ENCODE measurements around the gene CEP72.
"Not testable (repeated sequence)": the region's sequence is repeated elsewhere in the genome, so short reads cannot be mapped to it uniquely, and the experiment has no call there.

The CEP72 gene

DNA sequence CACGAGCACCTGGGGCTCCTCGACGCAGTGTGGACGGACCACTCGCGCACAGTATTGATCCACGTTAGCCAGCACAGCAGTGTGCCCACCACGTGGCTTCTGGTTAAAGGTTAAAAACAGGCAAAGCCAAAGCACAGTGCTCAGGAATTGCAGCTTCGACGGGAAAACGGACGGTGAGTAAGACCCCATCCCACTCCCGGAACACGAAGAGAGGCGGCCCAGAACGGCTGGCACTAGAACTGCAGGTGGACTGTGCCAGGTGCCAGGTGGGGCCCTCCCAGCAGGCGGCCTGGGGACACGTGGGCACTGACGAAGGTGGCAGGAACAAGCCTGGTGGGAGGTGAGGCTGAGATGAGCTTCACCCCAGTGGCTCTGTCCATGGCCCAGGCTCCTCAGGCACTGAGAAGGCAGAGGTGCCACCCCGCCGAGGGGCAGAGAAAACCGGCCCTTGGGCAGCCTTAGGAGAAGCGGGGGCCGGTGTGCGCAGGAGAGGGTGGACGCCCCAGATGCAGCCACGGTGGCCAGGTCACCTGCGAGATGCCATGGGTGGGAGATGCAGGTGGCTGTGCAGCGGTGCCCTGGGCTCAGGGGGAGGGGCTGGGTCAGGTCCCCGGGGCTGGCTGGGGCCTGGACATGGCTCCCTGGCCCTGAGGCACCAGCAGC, 76.3 kb downstream of the CEP72 start:
- H3K4me3 ChIP-seq (ENCODE audit: low read length); H3K4me1 ChIP-seq (ENCODE audit: control insufficient read depth, insufficient read depth, low read length); H3K9ac ChIP-seq (ENCODE audit: low read depth, low read length); H3K36me3 ChIP-seq (ENCODE audit: insufficient read depth, low read length); H3K9me3 ChIP-seq (replicated peaks; ENCODE audit: low read length); H3K27me3 ChIP-seq (ENCODE audit: control insufficient read depth, insufficient read depth, low read length); H3K4me2 ChIP-seq (ENCODE audit: low read length): not testable (repeated sequence)

GRCh38 chr5:690293-690692, 78.2 kb downstream of the CEP72 start:
- not testable (repeated sequence) for H3K36me3 ChIP-seq (ENCODE audit: insufficient read depth, low read length); H3K4me3 ChIP-seq (ENCODE audit: low read length); H3K27me3 ChIP-seq (ENCODE audit: control insufficient read depth, insufficient read depth, low read length); H3K9ac ChIP-seq (ENCODE audit: low read depth, low read length); H3K4me1 ChIP-seq (ENCODE audit: control insufficient read depth, insufficient read depth, low read length); H3K9me3 ChIP-seq (replicated peaks; ENCODE audit: low read length); H3K4me2 ChIP-seq (ENCODE audit: low read length)

DNA sequence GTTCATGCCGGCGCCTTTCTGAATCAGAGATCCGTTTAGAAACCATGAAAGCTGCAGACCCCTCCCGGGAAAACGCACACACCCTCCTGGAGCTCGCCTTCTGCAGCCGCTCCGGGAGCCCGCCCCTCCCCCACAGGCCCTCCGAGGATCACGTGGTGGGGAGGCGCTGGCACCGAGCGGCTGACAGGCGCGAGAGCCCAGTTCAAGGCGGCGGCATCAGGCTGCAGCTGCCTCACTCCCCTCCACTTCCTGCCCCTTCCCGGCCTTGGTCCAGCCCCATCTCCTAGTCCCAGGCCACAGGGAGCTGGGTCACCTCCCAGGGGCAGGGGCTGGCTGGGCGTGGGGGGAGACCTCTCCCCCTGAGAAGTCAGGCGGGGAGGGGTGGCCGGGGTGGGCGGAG, 78.9 kb downstream of the CEP72 start:
- H3K9ac ChIP-seq (ENCODE audit: low read depth, low read length); H3K36me3 ChIP-seq (ENCODE audit: insufficient read depth, low read length); H3K4me1 ChIP-seq (ENCODE audit: control insufficient read depth, insufficient read depth, low read length); H3K27me3 ChIP-seq (ENCODE audit: control insufficient read depth, insufficient read depth, low read length); H3K4me2 ChIP-seq (ENCODE audit: low read length); H3K4me3 ChIP-seq (ENCODE audit: low read length); H3K9me3 ChIP-seq (replicated peaks; ENCODE audit: low read length): not testable (repeated sequence)

GRCh38 chr5:691817-692528, 79.8 kb downstream of the CEP72 start:
- no peak overlapping the region for H3K9ac ChIP-seq (ENCODE audit: low read depth, low read length)
- H3K4me2 ChIP-seq (ENCODE audit: low read length), result peak overlapping the region; percentile 58
- no peaks in the 10 kb centered on the region for H3K4me1 ChIP-seq (ENCODE audit: control insufficient read depth, insufficient read depth, low read length)
- peaks cover 4% of the 10 kb centered on the region for H3K27me3 ChIP-seq (ENCODE audit: control insufficient read depth, insufficient read depth, low read length)
- no peaks in the 10 kb centered on the region for H3K36me3 ChIP-seq (ENCODE audit: insufficient read depth, low read length)
- no peaks in the 10 kb centered on the region for H3K9me3 ChIP-seq (replicated peaks; ENCODE audit: low read length)
- H3K4me3 ChIP-seq (ENCODE audit: low read length), result no peak overlapping the region

GRCh38 chr5:692529-693041, 80.4 kb downstream of the CEP72 start:
- H3K4me2 ChIP-seq (ENCODE audit: low read length), result peak overlapping the region; percentile 58
- not testable (repeated sequence) for H3K27me3 ChIP-seq (ENCODE audit: control insufficient read depth, insufficient read depth, low read length); H3K9me3 ChIP-seq (replicated peaks; ENCODE audit: low read length); H3K4me1 ChIP-seq (ENCODE audit: control insufficient read depth, insufficient read depth, low read length); H3K4me3 ChIP-seq (ENCODE audit: low read length); H3K9ac ChIP-seq (ENCODE audit: low read depth, low read length); H3K36me3 ChIP-seq (ENCODE audit: insufficient read depth, low read length)

GRCh38 chr5:693271-694041, 81.3 kb downstream of the CEP72 start, which contains the start of gene TPPP:
Gene TPPP, minus strand, starts transcription at chr5:693352. Its CDS starts 15,292 bp downstream, at chr5:678060.
- peak within 1 kb of the TSS; percentile 67 for H3K4me2 ChIP-seq (ENCODE audit: low read length)
- H3K9ac ChIP-seq (ENCODE audit: low read depth, low read length); H3K36me3 ChIP-seq (ENCODE audit: insufficient read depth, low read length): not testable (repeated sequence)

GRCh38 chr5:694042-694431, 81.9 kb downstream of the CEP72 start:
- H3K4me1 ChIP-seq (ENCODE audit: control insufficient read depth, insufficient read depth, low read length); H3K9me3 ChIP-seq (replicated peaks; ENCODE audit: low read length); H3K36me3 ChIP-seq (ENCODE audit: insufficient read depth, low read length); H3K4me3 ChIP-seq (ENCODE audit: low read length); H3K9ac ChIP-seq (ENCODE audit: low read depth, low read length); H3K4me2 ChIP-seq (ENCODE audit: low read length): not testable (repeated sequence)
- H3K27me3 ChIP-seq (ENCODE audit: control insufficient read depth, insufficient read depth, low read length), result peaks cover 12% of the 10 kb centered on the region

More at GRCh38 chr5:693271-694041, 81.3 kb downstream of the CEP72 start, which contains the start of gene TPPP:
- not testable (repeated sequence) for H3K4me1 ChIP-seq (ENCODE audit: control insufficient read depth, insufficient read depth, low read length); H3K4me3 ChIP-seq (ENCODE audit: low read length); H3K27me3 ChIP-seq (ENCODE audit: control insufficient read depth, insufficient read depth, low read length); H3K9me3 ChIP-seq (replicated peaks; ENCODE audit: low read length)

DNA sequence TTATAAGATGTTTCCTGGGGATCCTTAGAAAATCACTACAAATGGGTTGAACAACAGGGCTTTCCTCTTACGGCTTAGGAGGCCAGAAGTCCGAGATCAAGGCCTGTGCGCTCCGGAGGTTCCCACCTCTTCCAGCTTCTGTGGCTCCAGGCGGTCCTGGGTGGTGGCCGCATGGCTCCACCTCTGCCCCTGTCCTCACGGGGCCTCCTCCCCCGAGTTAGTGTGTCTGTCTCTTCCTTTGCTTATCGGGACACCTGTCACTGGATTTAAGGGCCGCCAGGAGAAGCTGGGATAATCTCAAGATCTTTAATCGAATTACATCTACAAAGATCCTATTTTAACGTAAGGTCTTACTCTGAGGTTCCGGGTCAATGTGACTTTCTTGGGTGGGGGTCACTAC, 83.3 kb downstream of the CEP72 start:
- not testable (repeated sequence) for H3K4me2 ChIP-seq (ENCODE audit: low read length); H3K36me3 ChIP-seq (ENCODE audit: insufficient read depth, low read length); H3K9ac ChIP-seq (ENCODE audit: low read depth, low read length)

DNA sequence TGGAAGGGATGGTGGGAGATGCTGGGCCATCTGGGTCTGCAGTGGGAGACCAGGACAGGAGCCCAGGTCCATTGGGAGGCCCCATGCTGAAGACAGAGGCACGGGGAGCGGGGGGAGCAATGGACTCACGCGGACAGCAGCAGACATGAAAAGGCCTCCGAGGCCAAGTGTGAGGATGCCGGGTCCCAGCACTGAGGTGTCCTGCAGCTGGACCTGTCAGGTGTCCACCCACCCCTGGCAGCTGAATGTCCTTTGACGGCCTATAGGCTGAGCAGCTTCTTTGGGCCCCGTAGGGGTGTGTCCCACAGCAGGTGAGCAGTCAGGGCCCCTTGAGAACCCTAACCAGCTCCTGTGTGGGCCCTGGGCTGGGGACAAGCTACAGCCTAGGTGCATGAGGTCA, 84.1 kb downstream of the CEP72 start:
- not testable (repeated sequence) for H3K9ac ChIP-seq (ENCODE audit: low read depth, low read length); H3K4me1 ChIP-seq (ENCODE audit: control insufficient read depth, insufficient read depth, low read length); H3K9me3 ChIP-seq (replicated peaks; ENCODE audit: low read length); H3K4me3 ChIP-seq (ENCODE audit: low read length); H3K36me3 ChIP-seq (ENCODE audit: insufficient read depth, low read length); H3K4me2 ChIP-seq (ENCODE audit: low read length)
- H3K27me3 ChIP-seq (ENCODE audit: control insufficient read depth, insufficient read depth, low read length), result peaks cover 27% of the 10 kb centered on the region

More for the DNA sequence above, 83.3 kb downstream of the CEP72 start:
- H3K27me3 ChIP-seq (ENCODE audit: control insufficient read depth, insufficient read depth, low read length), result peaks cover 23% of the 10 kb centered on the region
- H3K9me3 ChIP-seq (replicated peaks; ENCODE audit: low read length); H3K4me3 ChIP-seq (ENCODE audit: low read length); H3K4me1 ChIP-seq (ENCODE audit: control insufficient read depth, insufficient read depth, low read length): not testable (repeated sequence)

DNA sequence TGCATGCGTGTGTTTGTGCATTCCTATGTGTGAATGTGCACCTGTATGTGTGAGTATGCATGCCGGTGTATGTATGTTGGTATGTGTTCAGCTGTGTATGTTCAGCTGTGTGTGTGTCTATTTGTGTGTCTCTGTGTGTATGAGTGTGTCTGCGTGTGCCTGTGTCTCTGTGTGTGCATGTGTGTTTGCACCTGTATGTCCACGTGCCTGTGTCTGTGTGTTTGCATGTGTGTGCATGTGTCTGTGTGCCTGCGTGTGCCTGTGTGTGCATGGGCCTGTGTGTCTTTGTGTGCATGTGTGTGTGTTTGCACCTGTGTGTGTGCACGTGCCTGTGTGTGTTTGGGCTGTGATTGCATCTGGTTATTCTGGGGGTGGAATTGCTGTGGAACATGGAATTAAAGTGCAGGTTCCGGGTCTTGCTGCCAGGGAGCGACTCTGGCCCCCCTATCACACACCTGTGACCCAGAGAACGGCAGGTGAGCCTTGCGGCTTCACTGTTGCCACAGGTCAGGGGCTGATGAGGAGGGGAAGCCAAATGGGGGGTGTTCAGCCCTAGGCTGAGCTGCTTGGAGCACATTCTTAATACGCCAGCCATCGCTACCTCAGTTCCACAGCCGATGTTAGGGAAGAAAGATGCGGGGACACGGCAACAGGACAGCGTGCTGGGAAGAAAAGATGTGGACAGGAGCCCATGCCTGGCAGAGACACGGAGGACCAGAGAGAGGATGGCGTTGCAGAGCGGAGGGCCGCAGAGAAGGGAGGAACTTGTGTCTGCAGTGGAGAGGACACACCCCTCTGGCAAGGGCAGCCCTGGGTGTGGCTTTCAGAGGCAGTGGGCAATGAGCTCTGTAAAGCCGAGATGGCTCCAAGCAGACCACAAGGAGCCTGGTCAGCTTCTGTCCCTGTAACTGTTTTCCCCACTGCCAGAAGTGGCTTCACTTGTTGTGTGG, 84.9 kb downstream of the CEP72 start:
- not testable (repeated sequence) for H3K4me3 ChIP-seq (ENCODE audit: low read length); H3K4me2 ChIP-seq (ENCODE audit: low read length); H3K9me3 ChIP-seq (replicated peaks; ENCODE audit: low read length); H3K36me3 ChIP-seq (ENCODE audit: insufficient read depth, low read length); H3K9ac ChIP-seq (ENCODE audit: low read depth, low read length); H3K4me1 ChIP-seq (ENCODE audit: control insufficient read depth, insufficient read depth, low read length)
- peaks cover 32% of the 10 kb centered on the region for H3K27me3 ChIP-seq (ENCODE audit: control insufficient read depth, insufficient read depth, low read length)
